Suprapubic skin (tissue), 4 donors: Measurements from ENCODE around the gene JAKMIP3.

Experiments used
- POLR2A ChIP-seq, 2 donors: fragments of 450-650 bp; IDR thresholded peaks; one replicate each; pipeline ENCODE4 v1.6.1; 2017; ENCODE audit warnings: antibody characterized with exemption in 2 of 2, mild to moderate bottlenecking in 2 of 2, moderate library complexity in 2 of 2
- POLR2AphosphoS5 ChIP-seq, 3 donors: sonication (generic); formaldehyde crosslinking; IDR thresholded peaks; one replicate each; pipeline ENCODE4 v1.6.1; 2017; ENCODE audit warnings: antibody characterized with exemption in 3 of 3
- TF ChIP-seq, protein P1 (sequence below), 2 donors: fragments of 200-600 bp in 1 of 2; fragments of 450-650 bp in 1 of 2; sonication (generic) in 1 of 2; IDR thresholded peaks; one replicate each; pipeline ENCODE4 v1.5.1; 2016 to 2019; ENCODE audit warnings: antibody characterized with exemption in 2 of 2, mild to moderate bottlenecking in 1 of 2, moderate library complexity in 1 of 2

GRCh38 chr10:132058111-132058745 lies 7.5 kb upstream of the JAKMIP3 start:
- TF ChIP-seq, protein P1, sequence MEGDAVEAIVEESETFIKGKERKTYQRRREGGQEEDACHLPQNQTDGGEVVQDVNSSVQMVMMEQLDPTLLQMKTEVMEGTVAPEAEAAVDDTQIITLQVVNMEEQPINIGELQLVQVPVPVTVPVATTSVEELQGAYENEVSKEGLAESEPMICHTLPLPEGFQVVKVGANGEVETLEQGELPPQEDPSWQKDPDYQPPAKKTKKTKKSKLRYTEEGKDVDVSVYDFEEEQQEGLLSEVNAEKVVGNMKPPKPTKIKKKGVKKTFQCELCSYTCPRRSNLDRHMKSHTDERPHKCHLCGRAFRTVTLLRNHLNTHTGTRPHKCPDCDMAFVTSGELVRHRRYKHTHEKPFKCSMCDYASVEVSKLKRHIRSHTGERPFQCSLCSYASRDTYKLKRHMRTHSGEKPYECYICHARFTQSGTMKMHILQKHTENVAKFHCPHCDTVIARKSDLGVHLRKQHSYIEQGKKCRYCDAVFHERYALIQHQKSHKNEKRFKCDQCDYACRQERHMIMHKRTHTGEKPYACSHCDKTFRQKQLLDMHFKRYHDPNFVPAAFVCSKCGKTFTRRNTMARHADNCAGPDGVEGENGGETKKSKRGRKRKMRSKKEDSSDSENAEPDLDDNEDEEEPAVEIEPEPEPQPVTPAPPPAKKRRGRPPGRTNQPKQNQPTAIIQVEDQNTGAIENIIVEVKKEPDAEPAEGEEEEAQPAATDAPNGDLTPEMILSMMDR (IDR thresholded peaks at IDR 0.05) = no peak
- TF ChIP-seq POLR2AphosphoS5 (IDR thresholded peaks at IDR 0.05) (no peak), POLR2A (IDR thresholded peaks at IDR 0.05) (no peak)
